Coronary artery (tissue), 2 donors: ENCODE results near the gene ICAM4.

Experiments
- DNase-seq: peaks from one replicate; pipeline ENCODE4 v3.0.0-alpha.2; 2017; ENCODE audit warnings: low spot score
- H3K27ac ChIP-seq, 2 donors: fragments of 200-600 bp; sonication (generic); one replicate each; pipeline ENCODE4 v1.5.1; 2016 to 2019
- H3K4me3 ChIP-seq: fragments of 200-600 bp; sonication (generic); 2 replicates; pipeline ENCODE4 v1.5.1; 2016; ENCODE audit warnings: mild to moderate bottlenecking, moderate library complexity
- CTCF ChIP-seq: fragments of 200-600 bp; sonication (generic); IDR thresholded peaks from one replicate; pipeline ENCODE4 v1.5.1; 2019; ENCODE audit warnings: antibody characterized with exemption

ICAM4 gene

GRCh38 chr19:10269333-10270179 is 17.2 kb upstream of the ICAM4 start:
- peak overlapping the region; percentile 12 to 85 for H3K27ac ChIP-seq
- peak overlapping the region; percentile 70 for H3K4me3 ChIP-seq
- TF ChIP-seq CTCF = peak; percentile 93
- peak; percentile 89 for DNase-seq

GRCh38 chr19:10270180-10270615 is 16.6 kb upstream of the ICAM4 start:
- no peak for DNase-seq
- H3K4me3 ChIP-seq = peak overlapping the region; percentile 70
- peak overlapping the region; percentile 46 to 85 for H3K27ac ChIP-seq
- TF ChIP-seq CTCF = no peak

- Histone ChIP-seq H3K27ac (peak within 1 kb of the TSS; percentile 46 to 85), H3K4me3 (peak within 1 kb of the TSS; percentile 70)
- DNase-seq = no peak
- TF ChIP-seq CTCF = no peak
Measured at GRCh38 chr19:10270616-10271394, 15.9 kb upstream of the ICAM4 start, which contains the start of gene ICAM1. TSS of gene ICAM1 (plus strand) at chr19:10271120. CDS start at chr19:10271160, 40 bp downstream.

- Histone ChIP-seq H3K4me3 (peak overlapping the region; percentile 70), H3K27ac (peak overlapping the region in 1 of 2 donors; percentile 85)
- DNase-seq = no peak
- no peak for TF ChIP-seq CTCF
Measured at GRCh38 chr19:10271543-10272086, 15.1 kb upstream of the ICAM4 start.

- no peak for TF ChIP-seq CTCF
- H3K27ac ChIP-seq = no peak overlapping the region
- DNase-seq = no peak
- H3K4me3 ChIP-seq = no peak overlapping the region
Measured at GRCh38 chr19:10274589-10274988, 12.2 kb upstream of the ICAM4 start.

- no peak for DNase-seq
- TF ChIP-seq CTCF = no peak
- Histone ChIP-seq H3K4me3 (no peak overlapping the region), H3K27ac (no peak overlapping the region)
Measured at GRCh38 chr19:10277795-10278589, 8.8 kb upstream of the ICAM4 start.
